ENCODE measurements around the gene LEMD3.

The LEMD3 gene

DNA sequence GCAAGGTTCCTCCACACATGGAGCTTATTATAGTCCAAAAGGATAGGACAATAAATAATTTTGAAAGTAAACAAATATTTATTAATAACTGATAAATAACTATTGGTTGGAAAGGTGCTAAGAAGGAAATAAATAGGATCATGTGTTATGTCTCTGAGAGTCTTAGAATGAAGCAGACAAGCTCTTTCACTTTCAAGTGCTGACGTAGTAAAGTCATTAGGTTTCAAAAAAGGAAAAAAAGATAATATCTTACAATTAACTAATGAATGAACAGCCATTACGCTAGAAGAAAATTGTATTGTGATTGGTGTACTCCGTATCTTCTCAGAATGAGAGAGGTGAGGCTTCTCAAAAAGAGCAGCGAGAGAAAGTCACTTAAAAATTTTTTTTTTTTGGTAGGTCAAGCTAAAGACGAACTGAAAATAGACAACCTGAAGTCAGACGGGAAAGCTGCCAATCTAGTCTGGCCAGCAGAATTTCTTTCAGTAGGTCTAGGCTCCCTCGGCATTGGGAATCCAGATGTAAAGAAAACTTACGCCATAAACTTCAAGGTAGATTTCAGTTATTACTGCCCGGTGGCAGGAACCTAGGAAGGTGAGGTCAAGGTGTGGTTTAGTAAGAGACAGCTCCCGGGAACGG lies 583 bp upstream of the LEMD3 start:
- no peak for DNase-seq (ENCODE audit: low read depth in 1 of 2, low spot score in 1 of 2)

DNA sequence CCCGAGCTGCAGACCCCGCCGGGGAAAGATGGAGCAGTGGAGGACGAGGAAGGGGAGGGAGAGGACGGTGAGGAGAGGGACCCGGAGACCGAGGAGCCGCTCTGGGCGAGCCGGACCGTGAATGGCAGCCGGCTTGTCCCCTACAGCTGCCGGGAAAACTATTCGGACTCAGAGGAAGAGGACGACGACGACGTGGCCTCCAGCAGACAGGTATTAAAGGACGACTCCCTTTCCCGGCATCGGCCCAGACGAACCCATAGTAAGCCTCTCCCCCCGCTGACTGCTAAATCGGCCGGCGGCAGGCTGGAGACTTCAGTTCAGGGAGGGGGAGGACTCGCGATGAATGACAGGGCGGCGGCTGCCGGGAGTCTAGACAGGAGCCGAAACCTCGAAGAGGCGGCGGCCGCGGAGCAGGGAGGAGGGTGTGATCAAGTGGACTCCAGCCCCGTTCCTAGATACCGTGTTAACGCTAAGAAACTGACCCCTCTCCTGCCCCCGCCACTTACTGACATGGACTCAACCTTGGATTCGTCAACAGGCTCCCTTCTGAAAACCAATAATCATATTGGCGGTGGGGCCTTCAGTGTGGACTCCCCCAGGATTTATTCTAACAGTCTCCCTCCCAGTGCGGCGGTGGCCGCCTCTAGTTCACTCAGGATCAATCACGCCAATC lies 962 bp downstream of the LEMD3 start:
- DNase-seq (ENCODE audit: low read depth in 1 of 2, low spot score in 1 of 2): peak; percentile 29 to 41

- DNase-seq (ENCODE audit: low read depth in 1 of 2, low spot score in 1 of 2): no peak
Measured at GRCh38 chr12:65171073-65171472, 1.7 kb downstream of the LEMD3 start.

GRCh38 chr12:65171870-65172269 lies 2.5 kb downstream of the LEMD3 start:
- DNase-seq (ENCODE audit: low read depth in 1 of 2, low spot score in 1 of 2): no peak

DNA sequence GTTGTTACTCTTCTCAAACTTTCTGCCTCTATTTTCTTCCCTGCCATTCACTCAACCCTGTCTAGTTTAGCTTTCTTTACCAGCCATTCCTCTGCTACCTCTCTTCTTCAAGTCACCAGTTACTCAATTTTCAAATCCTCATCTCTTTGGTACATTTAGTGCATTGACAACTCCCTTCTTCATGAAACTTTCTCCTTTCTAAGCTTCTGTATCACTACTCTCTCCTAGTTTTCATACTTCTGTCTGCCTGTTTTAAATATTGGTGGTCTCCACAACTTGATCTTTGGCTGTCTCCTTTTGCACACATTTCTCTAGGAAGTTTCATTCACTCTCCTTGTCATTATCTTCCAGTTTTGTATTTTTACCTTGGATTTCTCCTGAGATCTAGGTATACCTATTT lies 6.0 kb downstream of the LEMD3 start:
- DNase-seq (ENCODE audit: low read depth in 1 of 2, low spot score in 1 of 2): no peak

DNA sequence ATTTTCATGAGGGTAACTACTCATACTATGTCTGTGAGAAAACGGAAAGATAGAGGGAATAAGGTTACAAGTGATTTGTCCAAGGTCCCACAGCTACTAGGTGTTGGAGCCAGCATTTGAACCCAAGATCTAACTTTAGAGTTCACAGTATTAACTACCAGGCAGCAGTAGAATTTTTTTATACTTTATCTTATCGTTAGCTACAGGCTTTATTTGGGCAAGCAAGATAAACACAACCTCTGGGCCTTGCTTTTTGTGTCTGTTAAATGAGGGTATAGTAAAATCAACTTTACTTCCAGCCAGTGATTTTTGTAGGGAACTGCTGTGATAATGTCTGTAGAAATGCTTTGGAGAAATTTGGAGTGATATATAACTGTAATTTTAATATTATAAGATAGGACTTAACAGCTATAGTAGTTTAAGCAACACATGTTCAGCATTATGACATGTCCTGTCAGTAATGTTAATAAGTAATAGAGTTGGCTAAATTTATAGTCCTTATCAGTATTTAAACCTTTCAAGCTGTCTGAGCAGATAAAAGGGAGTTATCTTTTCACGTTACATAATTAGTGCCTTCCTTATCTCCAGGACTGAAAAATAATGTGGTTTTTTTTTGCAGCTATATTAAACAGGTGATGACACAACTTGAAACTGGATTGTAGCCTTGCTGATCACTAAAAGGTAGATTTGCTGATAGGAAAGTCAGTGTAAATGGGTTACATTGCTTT lies 12.8 kb downstream of the LEMD3 start:
- DNase-seq (ENCODE audit: low read depth in 1 of 2, low spot score in 1 of 2): no peak

GRCh38 chr12:65184176-65184857 lies 14.9 kb downstream of the LEMD3 start:
- no peak for DNase-seq (ENCODE audit: low read depth in 1 of 2, low spot score in 1 of 2)

DNA sequence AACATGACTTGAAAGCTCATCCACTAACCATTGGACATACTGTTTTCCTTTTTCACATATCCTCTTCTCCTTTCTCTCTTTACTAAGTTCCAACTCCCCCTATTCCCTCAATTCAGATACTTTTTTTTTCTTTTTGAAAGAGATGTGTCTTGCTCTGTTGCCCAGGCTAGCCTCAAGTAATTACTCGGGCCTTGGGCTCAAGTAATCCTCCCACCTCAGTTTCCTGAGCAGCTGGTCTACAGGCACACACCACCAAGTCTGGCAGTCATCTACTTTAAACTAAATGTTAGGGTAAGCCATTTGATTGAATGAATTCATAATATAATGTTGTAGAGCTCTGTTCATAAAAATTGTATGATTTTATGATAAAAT lies 15.5 kb downstream of the LEMD3 start:
- no peak for DNase-seq (ENCODE audit: low read depth in 1 of 2, low spot score in 1 of 2)

- DNase-seq (ENCODE audit: low read depth in 1 of 2, low spot score in 1 of 2): no peak
Measured at GRCh38 chr12:65187665-65188064, 18.3 kb downstream of the LEMD3 start.

DNA sequence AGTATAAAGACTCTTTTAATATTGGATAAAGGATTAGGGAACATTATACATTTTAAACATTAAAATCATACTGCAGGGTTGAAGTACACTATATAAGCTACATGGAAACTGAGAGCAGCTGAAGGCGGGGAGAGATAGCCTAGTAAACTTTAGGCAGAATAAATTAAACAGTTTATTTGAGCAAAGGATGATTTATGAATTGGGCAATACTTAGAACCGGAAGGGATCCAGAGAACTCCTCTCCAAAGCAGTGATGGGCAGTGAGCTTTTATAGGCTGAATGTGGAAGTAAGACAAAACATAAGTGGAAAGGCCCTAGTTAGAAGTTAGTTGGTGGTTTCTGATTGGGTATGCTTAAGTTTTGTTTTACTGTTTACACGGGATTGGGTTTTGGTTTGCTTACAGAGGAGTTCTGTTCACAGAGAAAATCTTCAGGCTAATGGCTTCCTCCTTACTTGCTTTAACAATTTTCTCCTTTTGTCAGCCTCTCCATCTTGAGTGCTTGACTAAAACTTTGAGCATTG lies 18.9 kb downstream of the LEMD3 start:
- no peak for DNase-seq (ENCODE audit: low read depth in 1 of 2, low spot score in 1 of 2)

GRCh38 chr12:65189028-65189718 lies 19.8 kb downstream of the LEMD3 start:
- no peak for DNase-seq (ENCODE audit: low read depth in 1 of 2, low spot score in 1 of 2)

- no peak for DNase-seq (ENCODE audit: low read depth in 1 of 2, low spot score in 1 of 2)
Measured at GRCh38 chr12:65192963-65193516, 23.7 kb downstream of the LEMD3 start.

DNA sequence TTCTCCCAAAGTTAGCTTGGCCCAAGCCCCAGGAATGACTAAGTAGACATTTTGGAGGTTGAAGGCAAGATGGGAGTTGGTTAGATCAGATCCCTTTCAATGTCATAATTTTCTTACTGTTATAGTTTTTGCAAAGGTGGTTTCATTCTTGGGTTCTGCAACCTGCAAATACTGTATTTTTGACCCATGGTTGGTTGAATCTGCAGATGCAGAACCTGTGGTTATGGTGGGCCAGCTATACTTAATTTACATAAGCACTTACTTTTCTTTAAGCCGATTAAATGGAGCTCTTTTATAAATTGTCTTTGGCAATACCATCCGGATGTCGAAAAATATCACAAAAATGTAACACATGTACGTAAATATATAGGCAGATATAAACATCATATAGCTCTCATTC lies 25.6 kb downstream of the LEMD3 start:
- DNase-seq (ENCODE audit: low read depth in 1 of 2, low spot score in 1 of 2): no peak

GRCh38 chr12:65195387-65196055 lies 26.1 kb downstream of the LEMD3 start:
- no peak for DNase-seq (ENCODE audit: low read depth in 1 of 2, low spot score in 1 of 2)

DNA sequence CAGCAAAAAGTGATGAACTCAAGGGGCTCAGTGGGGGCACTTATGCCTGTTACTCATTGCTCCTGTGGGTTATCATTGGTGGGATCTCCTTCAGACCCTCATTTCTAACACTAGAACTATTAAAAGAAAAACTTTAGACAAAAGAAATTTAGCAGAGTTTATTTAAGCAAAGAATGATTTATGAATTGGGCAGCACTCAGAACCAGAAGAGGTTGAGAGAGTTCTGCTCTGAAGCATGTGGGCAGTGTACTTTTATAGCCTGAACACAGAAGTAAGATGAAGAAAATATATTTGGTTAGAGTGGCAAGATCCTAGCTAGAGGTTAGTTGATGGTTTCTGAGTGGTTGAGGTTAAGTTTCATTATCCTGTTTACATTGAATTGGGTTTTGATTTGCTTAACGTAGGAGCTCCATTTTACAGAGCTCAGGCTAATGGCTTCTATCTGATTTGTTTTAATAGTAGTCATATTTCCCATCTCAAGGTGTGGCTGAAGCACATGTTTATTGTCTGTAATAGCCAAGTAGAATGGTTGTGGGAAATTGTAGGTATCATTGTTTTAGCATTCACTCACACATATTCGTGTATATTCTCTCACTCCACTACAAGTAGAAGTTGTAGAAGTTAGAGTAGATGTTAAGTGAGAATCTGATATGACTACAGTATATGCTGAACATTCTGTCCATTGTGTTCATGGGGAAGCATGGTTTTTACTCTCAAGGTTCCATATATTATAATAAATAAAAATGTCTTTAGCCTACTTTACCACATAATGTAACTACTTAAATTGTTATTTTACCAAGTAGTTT lies 27.6 kb downstream of the LEMD3 start:
- DNase-seq (ENCODE audit: low read depth in 1 of 2, low spot score in 1 of 2): no peak

- DNase-seq (ENCODE audit: low read depth in 1 of 2, low spot score in 1 of 2): no peak
Measured at GRCh38 chr12:65199604-65200003, 30.2 kb downstream of the LEMD3 start.

DNA sequence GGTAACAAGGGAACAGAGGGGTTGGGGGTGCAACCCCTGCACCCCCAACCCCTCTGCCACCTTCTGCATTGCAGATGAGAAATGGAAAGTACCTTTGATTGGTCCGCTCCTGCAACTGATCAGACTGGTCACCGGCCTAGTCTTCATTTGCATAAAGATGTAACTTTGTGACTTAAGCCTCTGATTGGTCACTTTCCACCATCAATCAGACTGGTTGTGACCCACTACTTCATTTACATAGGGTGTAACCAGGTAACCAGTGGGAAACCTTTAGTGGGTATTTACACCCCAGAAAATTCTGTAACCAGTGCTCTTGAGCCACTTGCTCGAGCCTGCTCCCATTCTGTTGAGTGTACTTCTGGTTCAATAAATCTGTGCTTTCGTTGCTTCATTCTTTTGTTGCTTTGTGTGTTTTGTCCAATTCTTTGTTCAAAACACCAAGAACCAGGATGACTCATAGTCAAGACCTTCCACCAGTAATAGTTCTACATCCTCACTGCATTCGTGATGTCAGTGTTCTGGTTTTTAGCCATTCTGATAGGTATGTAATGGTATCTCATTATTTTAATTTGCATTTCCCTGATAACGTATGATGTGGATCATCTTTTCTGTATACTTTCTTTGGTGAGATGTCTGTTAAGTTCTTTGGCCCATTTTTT lies 30.8 kb downstream of the LEMD3 start:
- no peak for DNase-seq (ENCODE audit: low read depth in 1 of 2, low spot score in 1 of 2)

GRCh38 chr12:65203376-65203775 lies 34.0 kb downstream of the LEMD3 start:
- DNase-seq (ENCODE audit: low read depth in 1 of 2, low spot score in 1 of 2): no peak
